Measurements from ENCODE around the gene CHD5. TPM values are rescaled to one million over a fixed set of nuclear protein-coding genes. Genes with fewer than 3 reads are reported as not detected.

The CHD5 gene
- total RNA-seq, 4 donors from 2014 or later, result 0.05 TPM; not detected in 3

GRCh38 chr1:6111571-6111970, 68.5 kb downstream of the CHD5 start:
- in situ Hi-C loops (cut with MboI; ENCODE audit: low sequenced_read_pairs in 4 of 4) (no loop called here), intact Hi-C loops (cut with DNase I; ENCODE audit: low total_unique reads) (no loop called here)
- peaks cover 5 to 22% (median 8%) of the 10 kb centered on the region in 3 donors for H3K27me3 ChIP-seq
- H3K4me3 ChIP-seq, result no peak overlapping the region
- no peaks in the 10 kb centered on the region for H3K4me1 ChIP-seq
- H3K27ac ChIP-seq, result no peak overlapping the region
- no peaks in the 10 kb centered on the region for H3K9me3 ChIP-seq
- H3K36me3 ChIP-seq, result no peaks in the 10 kb centered on the region
- no peak for TF ChIP-seq CTCF (IDR thresholded peaks at IDR 0.05 in 4 of 5, conservative IDR thresholded peaks at IDR 0.05 in 1 of 5)
- no peak for TF ChIP-seq POLR2A (IDR thresholded peaks at IDR 0.05)
- ATAC-seq (no peak), DNase-seq (no peak)

GRCh38 chr1:6110326-6110725, 69.8 kb downstream of the CHD5 start:
- Histone ChIP-seq H3K27me3 (peaks cover 5 to 22% (median 8%) of the 10 kb centered on the region in 3 donors), H3K9me3 (no peaks in the 10 kb centered on the region)
- intact Hi-C loops (cut with DNase I; ENCODE audit: low total_unique reads), result no loop called here

GRCh38 chr1:6109688-6110087, 70.4 kb downstream of the CHD5 start:
- no peak for DNase-seq
- Histone ChIP-seq H3K9me3 (no peaks in the 10 kb centered on the region), H3K4me3 (no peak overlapping the region), H3K27ac (no peak overlapping the region), H3K36me3 (no peaks in the 10 kb centered on the region), H3K4me1 (no peaks in the 10 kb centered on the region), H3K27me3 (peaks cover 7 to 22% (median 8%) of the 10 kb centered on the region in 3 donors)
- TF ChIP-seq POLR2A (IDR thresholded peaks at IDR 0.05), result no peak
- TF ChIP-seq CTCF (IDR thresholded peaks at IDR 0.05 in 4 of 5, conservative IDR thresholded peaks at IDR 0.05 in 1 of 5), result no peak
- ATAC-seq, result no peak
- in situ Hi-C loops (cut with MboI; ENCODE audit: low sequenced_read_pairs in 4 of 4) (no loop called here), intact Hi-C loops (cut with DNase I; ENCODE audit: low total_unique reads) (no loop called here)

More at GRCh38 chr1:6110326-6110725, 69.8 kb downstream of the CHD5 start:
- DNase-seq, result no peak
- in situ Hi-C loops (cut with MboI; ENCODE audit: low sequenced_read_pairs in 4 of 4), result no loop called here
- H3K36me3 ChIP-seq, result no peaks in the 10 kb centered on the region
- ATAC-seq, result no peak
- TF ChIP-seq POLR2A (IDR thresholded peaks at IDR 0.05) (no peak), CTCF (IDR thresholded peaks at IDR 0.05 in 4 of 5, conservative IDR thresholded peaks at IDR 0.05 in 1 of 5) (no peak)
- H3K27ac ChIP-seq, result no peak overlapping the region
- no peak overlapping the region for H3K4me3 ChIP-seq
- no peaks in the 10 kb centered on the region for H3K4me1 ChIP-seq

- H3K4me3 ChIP-seq, result no peak overlapping the region
- intact Hi-C loops (cut with DNase I; ENCODE audit: low total_unique reads) (no loop called here), in situ Hi-C loops (cut with MboI; ENCODE audit: low sequenced_read_pairs in 4 of 4) (no loop called here)
- DNase-seq (no peak), ATAC-seq (no peak)
- H3K27ac ChIP-seq, result no peak overlapping the region
- H3K9me3 ChIP-seq, result no peaks in the 10 kb centered on the region
- H3K36me3 ChIP-seq, result no peaks in the 10 kb centered on the region
- TF ChIP-seq POLR2A (IDR thresholded peaks at IDR 0.05), result no peak
- no peak for TF ChIP-seq CTCF (IDR thresholded peaks at IDR 0.05 in 4 of 5, conservative IDR thresholded peaks at IDR 0.05 in 1 of 5)
- H3K27me3 ChIP-seq, result peaks cover 8 to 25% (median 8%) of the 10 kb centered on the region in 3 donors
- H3K4me1 ChIP-seq, result no peaks in the 10 kb centered on the region
Measured at GRCh38 chr1:6108937-6109614, 71.0 kb downstream of the CHD5 start.

- Histone ChIP-seq H3K4me1 (no peaks in the 10 kb centered on the region), H3K9me3 (no peaks in the 10 kb centered on the region), H3K27me3 (peaks cover 12 to 31% (median 14%) of the 10 kb centered on the region in 3 donors), H3K27ac (no peak overlapping the region), H3K36me3 (no peaks in the 10 kb centered on the region), H3K4me3 (no peak overlapping the region)
- intact Hi-C loops (cut with DNase I; ENCODE audit: low total_unique reads), result no loop called here
- no peak for TF ChIP-seq CTCF (IDR thresholded peaks at IDR 0.05 in 4 of 5, conservative IDR thresholded peaks at IDR 0.05 in 1 of 5)
- TF ChIP-seq POLR2A (IDR thresholded peaks at IDR 0.05), result no peak
- in situ Hi-C loops (cut with MboI; ENCODE audit: low sequenced_read_pairs in 4 of 4), result no loop called here
- DNase-seq, result no peak
- no peak for ATAC-seq
Measured at GRCh38 chr1:6108476-6108875, 71.6 kb downstream of the CHD5 start.

All from gastrocnemius medialis (tissue), 4 donors.